ENCODE results near the gene RTP3.

The RTP3 gene

GRCh38 chr3:46503200-46503874, 5.6 kb downstream of the RTP3 start:
- Histone ChIP-seq H2AK5ac (ENCODE audit: low read depth, low read length) (no peak overlapping the region), H3K4me2 (ENCODE audit: insufficient read depth, low read length, poor library complexity, severe bottlenecking) (no peak overlapping the region), H4K8ac (ENCODE audit: low read depth, low read length) (no peak overlapping the region), H3K18ac (ENCODE audit: low read length) (no peak overlapping the region), H3K4me1 (ENCODE audit: control insufficient read depth in 2 of 2, insufficient read depth in 1 of 2, low read depth in 1 of 2, low read length in 2 of 2) (peaks cover 0 to 1% of the 10 kb centered on the region in 2 donors), H2BK12ac (ENCODE audit: low read length) (no peak overlapping the region), H3K23ac (ENCODE audit: low read depth, low read length, poor library complexity) (no peak overlapping the region), H2AFZ (ENCODE audit: low read length) (no peak overlapping the region), H3K27ac (replicated peaks; ENCODE audit: low read length) (no peak overlapping the region), H3K27me3 (ENCODE audit: control insufficient read depth in 3 of 3, insufficient read depth in 3 of 3, low read depth in 1 of 3, low read length in 3 of 3) (peaks cover 0 to 6% (median 0%) of the 10 kb centered on the region in 3 experiments), H4K91ac (ENCODE audit: low read depth, low read length, poor library complexity) (no peak overlapping the region), H2BK15ac (ENCODE audit: low read length) (no peak overlapping the region), H3K4ac (ENCODE audit: low read length) (no peak overlapping the region), H3K79me1 (ENCODE audit: low read depth, low read length) (no peaks in the 10 kb centered on the region), H3K14ac (ENCODE audit: low read length) (no peak overlapping the region), H2BK5ac (ENCODE audit: low read length) (no peak overlapping the region), H3K9ac (ENCODE audit: low read depth, low read length, poor library complexity) (no peak overlapping the region), H3K4me3 (ENCODE audit: low read length in 2 of 2) (no peak overlapping the region), H3K9me3 (replicated peaks in 1 of 2; ENCODE audit: control insufficient read depth in 2 of 2, insufficient read depth in 1 of 2, low read depth in 1 of 2, low read length in 2 of 2) (no peaks in the 10 kb centered on the region), H2BK120ac (ENCODE audit: low read depth, low read length) (no peak overlapping the region), H3K36me3 (replicated peaks in 1 of 2; ENCODE audit: control insufficient read depth in 2 of 2, insufficient read depth in 2 of 2, low read length in 2 of 2) (no peaks in the 10 kb centered on the region)
- DNase-seq (ENCODE audit: low spot score) = no peak
- WGBS, 2 donors (ENCODE audit: extremely low coverage in 2 of 2, insufficient read length in 2 of 2, insufficient replicate concordance in 1 of 2) = no CpG with 5 or more reads among the region's 7 CpGs

GRCh38 chr3:46504789-46505188, 7.0 kb downstream of the RTP3 start:
- Histone ChIP-seq H3K36me3 (replicated peaks in 1 of 2; ENCODE audit: control insufficient read depth in 2 of 2, insufficient read depth in 2 of 2, low read length in 2 of 2) (no peaks in the 10 kb centered on the region), H2BK12ac (ENCODE audit: low read length) (no peak overlapping the region), H3K4me3 (ENCODE audit: low read length in 2 of 2) (no peak overlapping the region), H3K4ac (ENCODE audit: low read length) (no peak overlapping the region), H3K4me1 (ENCODE audit: control insufficient read depth in 2 of 2, insufficient read depth in 1 of 2, low read depth in 1 of 2, low read length in 2 of 2) (peaks cover 0 to 1% of the 10 kb centered on the region in 2 donors), H2AK5ac (ENCODE audit: low read depth, low read length) (no peak overlapping the region), H3K18ac (ENCODE audit: low read length) (no peak overlapping the region), H3K4me2 (ENCODE audit: insufficient read depth, low read length, poor library complexity, severe bottlenecking) (no peak overlapping the region), H3K27ac (replicated peaks; ENCODE audit: low read length) (no peak overlapping the region), H4K91ac (ENCODE audit: low read depth, low read length, poor library complexity) (no peak overlapping the region), H3K9me3 (replicated peaks in 1 of 2; ENCODE audit: control insufficient read depth in 2 of 2, insufficient read depth in 1 of 2, low read depth in 1 of 2, low read length in 2 of 2) (no peaks in the 10 kb centered on the region), H3K27me3 (ENCODE audit: control insufficient read depth in 3 of 3, insufficient read depth in 3 of 3, low read depth in 1 of 3, low read length in 3 of 3) (peaks cover 0 to 6% (median 0%) of the 10 kb centered on the region in 3 experiments), H2BK5ac (ENCODE audit: low read length) (no peak overlapping the region), H2BK15ac (ENCODE audit: low read length) (no peak overlapping the region), H3K9ac (ENCODE audit: low read depth, low read length, poor library complexity) (no peak overlapping the region), H4K8ac (ENCODE audit: low read depth, low read length) (no peak overlapping the region), H2AFZ (ENCODE audit: low read length) (no peak overlapping the region), H3K79me1 (ENCODE audit: low read depth, low read length) (no peaks in the 10 kb centered on the region), H3K14ac (ENCODE audit: low read length) (no peak overlapping the region), H3K23ac (ENCODE audit: low read depth, low read length, poor library complexity) (no peak overlapping the region), H2BK120ac (ENCODE audit: low read depth, low read length) (no peak overlapping the region)
- no CpG with 5 or more reads among the region's 5 CpGs for WGBS, 2 donors (ENCODE audit: extremely low coverage in 2 of 2, insufficient read length in 2 of 2, insufficient replicate concordance in 1 of 2)
- DNase-seq (ENCODE audit: low spot score) = no peak

- H2AFZ ChIP-seq (ENCODE audit: low read length) = no peak overlapping the region
- no peaks in the 10 kb centered on the region for H3K79me1 ChIP-seq (ENCODE audit: low read depth, low read length)
- H3K9me3 ChIP-seq (replicated peaks in 1 of 2; ENCODE audit: control insufficient read depth in 2 of 2, insufficient read depth in 1 of 2, low read depth in 1 of 2, low read length in 2 of 2) = no peaks in the 10 kb centered on the region
- no peak overlapping the region for H3K4me2 ChIP-seq (ENCODE audit: insufficient read depth, low read length, poor library complexity, severe bottlenecking)
- H3K4me1 ChIP-seq (ENCODE audit: control insufficient read depth in 2 of 2, insufficient read depth in 1 of 2, low read depth in 1 of 2, low read length in 2 of 2) = peaks cover 0 to 1% of the 10 kb centered on the region in 2 donors
- H3K4me3 ChIP-seq (ENCODE audit: low read length in 2 of 2) = no peak overlapping the region
- H3K14ac ChIP-seq (ENCODE audit: low read length) = no peak overlapping the region
- no peak overlapping the region for H4K8ac ChIP-seq (ENCODE audit: low read depth, low read length)
- H3K23ac ChIP-seq (ENCODE audit: low read depth, low read length, poor library complexity) = no peak overlapping the region
- no peak overlapping the region for H2BK5ac ChIP-seq (ENCODE audit: low read length)
- H3K27me3 ChIP-seq (ENCODE audit: control insufficient read depth in 3 of 3, insufficient read depth in 3 of 3, low read depth in 1 of 3, low read length in 3 of 3) = peaks cover 0 to 6% (median 0%) of the 10 kb centered on the region in 3 experiments
- no peak overlapping the region for H2AK5ac ChIP-seq (ENCODE audit: low read depth, low read length)
- H3K36me3 ChIP-seq (replicated peaks in 1 of 2; ENCODE audit: control insufficient read depth in 2 of 2, insufficient read depth in 2 of 2, low read length in 2 of 2) = no peaks in the 10 kb centered on the region
- no peak overlapping the region for H4K91ac ChIP-seq (ENCODE audit: low read depth, low read length, poor library complexity)
- H2BK120ac ChIP-seq (ENCODE audit: low read depth, low read length) = no peak overlapping the region
- H3K18ac ChIP-seq (ENCODE audit: low read length) = no peak overlapping the region
- H2BK12ac ChIP-seq (ENCODE audit: low read length) = no peak overlapping the region
- no peak overlapping the region for H3K4ac ChIP-seq (ENCODE audit: low read length)
- no peak overlapping the region for H3K27ac ChIP-seq (replicated peaks; ENCODE audit: low read length)
- WGBS, 2 donors (ENCODE audit: extremely low coverage in 2 of 2, insufficient read length in 2 of 2, insufficient replicate concordance in 1 of 2) = no CpG with 5 or more reads among the region's 10 CpGs
- DNase-seq (ENCODE audit: low spot score) = no peak
- no peak overlapping the region for H2BK15ac ChIP-seq (ENCODE audit: low read length)
- no peak overlapping the region for H3K9ac ChIP-seq (ENCODE audit: low read depth, low read length, poor library complexity)
Observed at GRCh38 chr3:46505953-46506352, 8.2 kb downstream of the RTP3 start.

DNA sequence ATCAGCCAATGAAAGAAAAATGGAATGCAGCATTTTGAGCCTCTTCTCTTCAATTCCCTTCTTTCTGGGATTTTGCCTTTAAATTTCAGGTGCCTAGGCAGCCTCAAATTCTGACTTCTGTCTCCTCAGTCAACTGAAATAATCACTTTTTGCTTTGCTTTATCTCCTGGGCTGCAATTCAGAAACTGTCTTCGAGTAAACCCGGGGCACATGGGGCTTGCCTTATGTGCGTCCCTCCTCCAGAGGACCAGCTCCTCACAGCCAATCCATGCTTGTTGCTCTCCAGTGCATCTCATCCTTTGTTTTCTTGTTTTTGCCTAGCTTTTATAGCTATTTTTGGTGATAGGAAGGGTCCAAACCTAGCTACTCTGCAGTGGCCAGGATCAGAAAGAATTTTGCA, 8.8 kb downstream of the RTP3 start:
- Histone ChIP-seq H3K14ac (ENCODE audit: low read length) (no peak overlapping the region), H3K23ac (ENCODE audit: low read depth, low read length, poor library complexity) (no peak overlapping the region), H3K4me1 (ENCODE audit: control insufficient read depth in 2 of 2, insufficient read depth in 1 of 2, low read depth in 1 of 2, low read length in 2 of 2) (peaks cover 0 to 1% of the 10 kb centered on the region in 2 donors), H3K18ac (ENCODE audit: low read length) (no peak overlapping the region), H3K4me2 (ENCODE audit: insufficient read depth, low read length, poor library complexity, severe bottlenecking) (no peak overlapping the region), H2BK5ac (ENCODE audit: low read length) (no peak overlapping the region), H3K4ac (ENCODE audit: low read length) (no peak overlapping the region), H2BK12ac (ENCODE audit: low read length) (no peak overlapping the region), H4K8ac (ENCODE audit: low read depth, low read length) (no peak overlapping the region), H3K9me3 (replicated peaks in 1 of 2; ENCODE audit: control insufficient read depth in 2 of 2, insufficient read depth in 1 of 2, low read depth in 1 of 2, low read length in 2 of 2) (no peaks in the 10 kb centered on the region), H3K79me1 (ENCODE audit: low read depth, low read length) (no peaks in the 10 kb centered on the region), H3K4me3 (ENCODE audit: low read length in 2 of 2) (no peak overlapping the region), H3K27ac (replicated peaks; ENCODE audit: low read length) (no peak overlapping the region), H2BK120ac (ENCODE audit: low read depth, low read length) (no peak overlapping the region), H3K36me3 (replicated peaks in 1 of 2; ENCODE audit: control insufficient read depth in 2 of 2, insufficient read depth in 2 of 2, low read length in 2 of 2) (no peaks in the 10 kb centered on the region), H2BK15ac (ENCODE audit: low read length) (no peak overlapping the region), H3K9ac (ENCODE audit: low read depth, low read length, poor library complexity) (no peak overlapping the region), H2AFZ (ENCODE audit: low read length) (no peak overlapping the region), H4K91ac (ENCODE audit: low read depth, low read length, poor library complexity) (no peak overlapping the region), H3K27me3 (ENCODE audit: control insufficient read depth in 3 of 3, insufficient read depth in 3 of 3, low read depth in 1 of 3, low read length in 3 of 3) (peaks cover 0 to 5% (median 0%) of the 10 kb centered on the region in 3 experiments), H2AK5ac (ENCODE audit: low read depth, low read length) (no peak overlapping the region)
- DNase-seq (ENCODE audit: low spot score) = no peak
- no CpG with 5 or more reads among the region's 3 CpGs for WGBS, 2 donors (ENCODE audit: extremely low coverage in 2 of 2, insufficient read length in 2 of 2, insufficient replicate concordance in 1 of 2)
